ENCODE data around the gene FAM184A. TPM values are rescaled to one million over a fixed set of nuclear protein-coding genes. Genes with fewer than 3 reads are reported as not detected.

FAM184A gene
- total and polyA plus RNA-seq, 2 donors from 2014 or later = 3.4 to 9.0 TPM

DNA sequence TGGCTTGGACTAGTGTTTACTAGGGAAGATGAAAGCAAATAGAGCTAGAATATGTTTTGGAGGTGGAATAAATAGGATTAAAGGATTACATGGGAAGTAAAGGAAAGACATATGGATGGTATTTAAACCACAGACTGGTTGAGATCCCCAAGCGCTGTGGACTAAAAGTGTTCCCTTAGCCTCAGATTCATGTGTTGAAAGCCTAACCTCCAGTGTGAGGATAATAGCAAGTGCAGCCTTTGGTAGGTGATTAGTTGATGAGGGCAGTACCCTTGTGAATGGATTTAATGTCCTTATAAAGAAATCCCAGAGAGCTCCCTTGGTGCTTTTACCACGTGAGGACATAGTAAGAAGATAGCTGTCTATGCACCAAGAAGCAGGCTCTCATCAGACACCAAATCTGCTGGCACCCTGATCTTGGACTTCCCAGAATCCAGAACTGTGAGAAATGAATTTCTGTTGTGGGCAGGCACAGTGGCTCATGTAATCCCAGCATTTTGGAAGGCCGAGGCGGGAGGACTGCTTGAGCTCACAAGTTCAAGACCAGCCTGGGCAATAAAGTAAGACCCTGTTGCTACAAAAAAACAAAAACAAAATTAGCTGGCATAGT, 86.2 kb downstream of the FAM184A start:
- intact Hi-C loops (cut with DNase I) = no loop called here
- DNase-seq = no peak
- no peak overlapping the region for H3K9ac ChIP-seq (ENCODE audit: low read length in 3 of 3)
- H3K27ac ChIP-seq (ENCODE audit: low read depth in 2 of 2, low read length in 2 of 2) = no peak overlapping the region
- peaks cover 0 to 6% (median 3%) of the 10 kb centered on the region in 3 donors for H3K4me1 ChIP-seq (ENCODE audit: control insufficient read depth in 2 of 3, insufficient read depth in 2 of 3, low read depth in 1 of 3, low read length in 3 of 3)
- H3K27me3 ChIP-seq (ENCODE audit: control insufficient read depth, insufficient read depth, low read length) = no peaks in the 10 kb centered on the region
- no peaks in the 10 kb centered on the region for H3K36me3 ChIP-seq (ENCODE audit: control insufficient read depth in 2 of 3, insufficient read depth in 3 of 3, low read length in 3 of 3)
- FAIRE-seq = no peak
- H3K9me3 ChIP-seq (ENCODE audit: control insufficient read depth in 2 of 3, insufficient read depth in 1 of 3, low read length in 3 of 3) = no peaks in the 10 kb centered on the region
- H3K4me3 ChIP-seq (ENCODE audit: low read length in 3 of 3) = no peak overlapping the region
- TF ChIP-seq, protein P1, sequence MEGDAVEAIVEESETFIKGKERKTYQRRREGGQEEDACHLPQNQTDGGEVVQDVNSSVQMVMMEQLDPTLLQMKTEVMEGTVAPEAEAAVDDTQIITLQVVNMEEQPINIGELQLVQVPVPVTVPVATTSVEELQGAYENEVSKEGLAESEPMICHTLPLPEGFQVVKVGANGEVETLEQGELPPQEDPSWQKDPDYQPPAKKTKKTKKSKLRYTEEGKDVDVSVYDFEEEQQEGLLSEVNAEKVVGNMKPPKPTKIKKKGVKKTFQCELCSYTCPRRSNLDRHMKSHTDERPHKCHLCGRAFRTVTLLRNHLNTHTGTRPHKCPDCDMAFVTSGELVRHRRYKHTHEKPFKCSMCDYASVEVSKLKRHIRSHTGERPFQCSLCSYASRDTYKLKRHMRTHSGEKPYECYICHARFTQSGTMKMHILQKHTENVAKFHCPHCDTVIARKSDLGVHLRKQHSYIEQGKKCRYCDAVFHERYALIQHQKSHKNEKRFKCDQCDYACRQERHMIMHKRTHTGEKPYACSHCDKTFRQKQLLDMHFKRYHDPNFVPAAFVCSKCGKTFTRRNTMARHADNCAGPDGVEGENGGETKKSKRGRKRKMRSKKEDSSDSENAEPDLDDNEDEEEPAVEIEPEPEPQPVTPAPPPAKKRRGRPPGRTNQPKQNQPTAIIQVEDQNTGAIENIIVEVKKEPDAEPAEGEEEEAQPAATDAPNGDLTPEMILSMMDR (IDR thresholded peaks at IDR 0.05; ENCODE audit: borderline replicate concordance, extremely low read depth, insufficient read depth) = no peak

DNA sequence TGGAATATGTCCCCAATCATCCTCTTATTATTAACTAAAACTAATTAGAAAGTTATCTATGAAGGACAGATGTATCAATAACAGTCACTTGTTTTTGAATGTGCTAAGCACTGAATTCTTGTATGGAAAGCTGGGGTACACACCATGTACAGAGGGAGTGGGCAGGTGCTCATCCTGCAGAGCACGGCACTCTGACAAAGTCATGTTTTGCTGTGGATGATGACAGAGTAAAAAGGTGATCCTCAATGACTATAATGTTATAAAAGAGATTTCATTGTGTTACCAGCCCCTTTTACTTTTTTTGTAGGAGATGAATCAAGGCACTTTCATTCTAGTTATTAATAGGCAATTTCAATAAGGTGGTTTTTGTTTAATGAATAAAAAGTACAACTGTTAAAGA, 92.2 kb downstream of the FAM184A start:
- H3K9ac ChIP-seq (ENCODE audit: low read length in 3 of 3) = no peak overlapping the region
- no peaks in the 10 kb centered on the region for H3K27me3 ChIP-seq (ENCODE audit: control insufficient read depth, insufficient read depth, low read length)
- no peak for FAIRE-seq
- no peak overlapping the region for H3K4me3 ChIP-seq (ENCODE audit: low read length in 3 of 3)
- intact Hi-C loops (cut with DNase I) = no loop called here
- DNase-seq = no peak
- H3K4me1 ChIP-seq (ENCODE audit: control insufficient read depth in 2 of 3, insufficient read depth in 2 of 3, low read depth in 1 of 3, low read length in 3 of 3) = no peaks in the 10 kb centered on the region
- TF ChIP-seq, protein P1 (IDR thresholded peaks at IDR 0.05; ENCODE audit: borderline replicate concordance, extremely low read depth, insufficient read depth) = no peak
- H3K27ac ChIP-seq (ENCODE audit: low read depth in 2 of 2, low read length in 2 of 2) = no peak overlapping the region
- no peaks in the 10 kb centered on the region for H3K36me3 ChIP-seq (ENCODE audit: control insufficient read depth in 2 of 3, insufficient read depth in 3 of 3, low read length in 3 of 3)
- no peaks in the 10 kb centered on the region for H3K9me3 ChIP-seq (ENCODE audit: control insufficient read depth in 2 of 3, insufficient read depth in 1 of 3, low read length in 3 of 3)

DNA sequence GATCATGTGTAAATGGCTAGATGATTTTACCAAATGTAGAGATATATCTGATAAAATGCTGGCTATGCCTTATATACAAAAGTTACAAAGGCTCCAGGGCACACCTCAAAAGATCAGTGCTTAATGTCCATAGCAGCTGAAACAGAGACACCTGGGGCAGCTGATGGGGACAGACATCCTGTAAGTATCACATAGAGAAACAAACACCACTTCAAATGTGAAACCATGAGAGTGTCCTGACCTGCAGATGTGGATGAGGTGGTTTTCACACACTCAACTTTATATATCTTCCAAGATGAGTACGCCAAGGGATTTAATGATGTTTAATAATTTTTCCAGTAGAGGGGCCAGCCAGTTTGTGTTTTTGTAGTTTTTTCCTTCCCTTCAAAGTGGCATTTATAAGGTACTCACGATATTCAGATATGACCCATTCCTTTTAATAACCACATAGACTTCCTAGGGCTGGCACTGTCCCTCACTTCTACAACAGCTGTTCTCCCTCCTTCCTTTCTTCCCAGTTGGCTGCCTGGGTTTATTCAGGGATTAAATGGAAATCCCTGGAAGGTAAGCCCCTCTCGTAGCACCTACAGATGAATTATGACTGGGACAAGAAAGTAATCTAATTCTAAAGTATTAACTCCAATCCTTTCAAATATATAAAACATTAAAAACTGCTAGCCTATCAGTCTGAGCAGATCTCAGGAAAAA, 93.2 kb downstream of the FAM184A start:
- intact Hi-C loops (cut with DNase I) = no loop called here
- no peak for FAIRE-seq

More for the DNA sequence above, 93.2 kb downstream of the FAM184A start:
- H3K4me3 ChIP-seq (ENCODE audit: low read length in 3 of 3) = no peak overlapping the region
- TF ChIP-seq, protein P1 (IDR thresholded peaks at IDR 0.05; ENCODE audit: borderline replicate concordance, extremely low read depth, insufficient read depth) = no peak
- no peak for DNase-seq
- H3K27ac ChIP-seq (ENCODE audit: low read depth in 2 of 2, low read length in 2 of 2) = no peak overlapping the region
- H3K27me3 ChIP-seq (ENCODE audit: control insufficient read depth, insufficient read depth, low read length) = no peaks in the 10 kb centered on the region
- H3K4me1 ChIP-seq (ENCODE audit: control insufficient read depth in 2 of 3, insufficient read depth in 2 of 3, low read depth in 1 of 3, low read length in 3 of 3) = no peaks in the 10 kb centered on the region
- H3K9me3 ChIP-seq (ENCODE audit: control insufficient read depth in 2 of 3, insufficient read depth in 1 of 3, low read length in 3 of 3) = no peaks in the 10 kb centered on the region
- no peaks in the 10 kb centered on the region for H3K36me3 ChIP-seq (ENCODE audit: control insufficient read depth in 2 of 3, insufficient read depth in 3 of 3, low read length in 3 of 3)
- no peak overlapping the region for H3K9ac ChIP-seq (ENCODE audit: low read length in 3 of 3)

All from kidney (tissue), 14 donors.